SK-N-MC (cell line): ENCODE data around the gene CNPY1.

Source experiments
- EZH2 ChIP-seq: fragments of 200-600 bp; sonication (generic); IDR thresholded peaks from one replicate; pipeline ENCODE4 v1.6.1; 2017; ENCODE audit warnings: antibody characterized with exemption
- FOXP2 ChIP-seq: optimal IDR thresholded peaks from 2 replicates; pipeline ENCODE3; 2011; ENCODE audit warnings: mild to moderate bottlenecking, moderate library complexity; ENCODE audit not compliant: insufficient read depth; ENCODE audit errors: extremely low read length, control extremely low read depth
- POLR2AphosphoS5 ChIP-seq: IDR thresholded peaks from 2 replicates; pipeline ENCODE4 v1.6.1; 2012; ENCODE audit warnings: mild to moderate bottlenecking, low read depth, low read length, borderline replicate concordance

- TF ChIP-seq EZH2, result no peak
- no peak for TF ChIP-seq POLR2AphosphoS5
- no peak for TF ChIP-seq FOXP2
Observed at GRCh38 chr7:155553871-155554270, 7.5 kb upstream of the CNPY1 start.
